Suprapubic skin (tissue), 3 donors: ENCODE results near the gene CHN1.

Source experiments
- CTCF ChIP-seq, 2 donors: fragments of 200-600 bp in 1 of 2; fragments of 450-650 bp in 1 of 2; sonication (generic) in 1 of 2; IDR thresholded peaks; one replicate each; pipeline ENCODE4 v1.5.1; 2016 to 2019; ENCODE audit warnings: antibody characterized with exemption in 2 of 2, mild to moderate bottlenecking in 1 of 2, moderate library complexity in 1 of 2
- EP300 ChIP-seq: sonication (generic); formaldehyde crosslinking; IDR thresholded peaks from one replicate; pipeline ENCODE4 v1.6.1; 2017; ENCODE audit warnings: antibody characterized with exemption
- POLR2A ChIP-seq, 2 donors: fragments of 450-650 bp; IDR thresholded peaks; one replicate each; pipeline ENCODE4 v1.6.1; 2017; ENCODE audit warnings: antibody characterized with exemption in 2 of 2, mild to moderate bottlenecking in 2 of 2, moderate library complexity in 2 of 2

- TF ChIP-seq CTCF (IDR thresholded peaks at IDR 0.05) (no peak), POLR2A (IDR thresholded peaks at IDR 0.05) (no peak), EP300 (no peak)
These were observed 225.7 kb downstream of the CHN1 start for GRCh38 chr2:174779361-174779928.
